Keratinocyte (primary cell): ENCODE data around the gene METTL5. TPM values are rescaled to one million over a fixed set of nuclear protein-coding genes. Genes with fewer than 3 reads are reported as not detected.

Source experiments
- DNase-seq: peaks from one replicate; pipeline ENCODE4 v3.0.0-alpha.2; 2011; ENCODE audit warnings: low read depth, missing footprints, low spot score
- FAIRE-seq: peaks from 2 replicates; lab custom pipeline; 2011; peaks lifted over from hg19 to GRCh38; lab: Jason Lieb, UNC
- H2AFZ ChIP-seq: 2 replicates; pipeline ENCODE4 v1.6.0; 2012; ENCODE audit warnings: low read length, control low read depth, inconsistent platforms; ENCODE audit not compliant: control insufficient read depth
- H3K27ac ChIP-seq: 2 replicates; pipeline ENCODE4 v1.5.1; 2011; ENCODE audit warnings: low read length; ENCODE audit not compliant: control insufficient read depth, insufficient read depth
- H3K27me3 ChIP-seq: 3 replicates; pipeline ENCODE4 v1.6.0; 2011; ENCODE audit warnings: low read length; ENCODE audit not compliant: control insufficient read depth, insufficient read depth; ENCODE audit errors: extremely low read depth
- H3K36me3 ChIP-seq, 2 experiments: 2 replicates in 1 of 2; 3 replicates in 1 of 2; pipeline ENCODE4 v1.5.1; 2011; ENCODE audit warnings: low read length in 2 of 2, mild to moderate bottlenecking in 1 of 2; ENCODE audit not compliant: control insufficient read depth in 2 of 2, insufficient read depth in 2 of 2; ENCODE audit errors: extremely low read depth in 1 of 2
- H3K4me1 ChIP-seq: 3 replicates; pipeline ENCODE4 v1.5.1; 2011; ENCODE audit warnings: low read length; ENCODE audit not compliant: control insufficient read depth, insufficient read depth; ENCODE audit errors: extremely low read depth
- H3K4me2 ChIP-seq: 3 replicates; pipeline ENCODE4 v1.6.0; 2011; ENCODE audit warnings: low read depth, low read length; ENCODE audit not compliant: control insufficient read depth, insufficient read depth; ENCODE audit errors: extremely low read depth
- H3K4me3 ChIP-seq, 3 experiments: fragments of 200-600 bp in 1 of 3; sonication (generic) in 1 of 3; 2 replicates in 2 of 3; 3 replicates in 1 of 3; pipeline ENCODE4 v1.5.1; 2011 to 2016; ENCODE audit warnings: low read length in 3 of 3, mild to moderate bottlenecking in 3 of 3, control low read depth in 2 of 3, inconsistent platforms in 1 of 3, low read depth in 1 of 3, mixed read lengths in 1 of 3, mixed run types in 1 of 3, moderate library complexity in 1 of 3; ENCODE audit not compliant: control insufficient read depth in 2 of 3, insufficient read depth in 2 of 3; ENCODE audit errors: extremely low read depth in 1 of 3
- H3K79me2 ChIP-seq: 2 replicates; pipeline ENCODE4 v1.6.0; 2012; ENCODE audit warnings: low read length; ENCODE audit not compliant: control insufficient read depth, insufficient read depth
- H3K9ac ChIP-seq: 3 replicates; pipeline ENCODE4 v1.6.0; 2011; ENCODE audit warnings: low read length; ENCODE audit not compliant: control insufficient read depth, insufficient read depth; ENCODE audit errors: extremely low read depth
- H3K9me1 ChIP-seq: 3 replicates; pipeline ENCODE4 v1.6.0; 2011; ENCODE audit warnings: low read length; ENCODE audit not compliant: control insufficient read depth, insufficient read depth; ENCODE audit errors: extremely low read depth
- H3K9me3 ChIP-seq: 2 replicates; pipeline ENCODE4 v1.5.1; 2012; ENCODE audit warnings: low read depth, low read length; ENCODE audit not compliant: control insufficient read depth
- H4K20me1 ChIP-seq: 3 replicates; pipeline ENCODE4 v1.6.0; 2011; ENCODE audit warnings: low read length; ENCODE audit not compliant: control insufficient read depth, insufficient read depth; ENCODE audit errors: extremely low read depth
- CTCF ChIP-seq, 3 experiments: IDR thresholded peaks in 1 of 3; conservative IDR thresholded peaks in 1 of 3; optimal IDR thresholded peaks in 1 of 3; 2 replicates in 2 of 3; 3 replicates in 1 of 3; pipeline versions ENCODE3 to v1.5.1; 2011; ENCODE audit warnings: low read length in 3 of 3, mild to moderate bottlenecking in 3 of 3, moderate library complexity in 2 of 3, control low read depth in 1 of 3, inconsistent platforms in 1 of 3; ENCODE audit not compliant: insufficient read depth in 2 of 3; ENCODE audit errors: extremely low read depth in 1 of 3
- EZH2 ChIP-seq: IDR thresholded peaks from one replicate; pipeline ENCODE4 v1.6.1; 2012; ENCODE audit warnings: inconsistent platforms, mild to moderate bottlenecking, low read length, moderate library complexity
- dilution Hi-C: fragments of 300-500 bp; cut with MboI; formaldehyde crosslinking; loops from one replicate; pipeline ENCODE4 v1.7.0; 2020; ENCODE audit warnings: low sequenced_read_pairs; ENCODE audit not compliant: extremely low pct_ligation_motif_present
- polyA plus RNA-seq, 5 experiments: library from polyadenylated mRNA; depleted of rRNA in 3 of 5; stranded (reverse) in 3 of 5; stranded (forward) in 1 of 5; unstranded in 1 of 5; fragments of >200 nt; gene quantifications; 1 replicate in 1 of 5; 2 replicates in 3 of 5; 3 replicates in 1 of 5; pipeline versions ENCODE4 v1.2.1 to v1.2.3, GENCODE V29; 2011 to 2012; ENCODE audit warnings: missing spikeins in 2 of 5, low read depth in 1 of 5, low replicate concordance in 1 of 5

METTL5 gene
- polyA plus RNA-seq, 1 donor (not counting 4 experiments of a cell fraction or from before 2014, with no cell fraction given) = 119 TPM

GRCh38 chr2:169834401-169834800 is 9.7 kb upstream of the METTL5 start:
- TF ChIP-seq CTCF (optimal IDR thresholded peaks at IDR 0.05 in 1 of 3, IDR thresholded peaks at IDR 0.05 in 1 of 3, conservative IDR thresholded peaks at IDR 0.05 in 1 of 3; ENCODE audit: extremely low read depth in 1 of 3, insufficient read depth in 2 of 3, low read length in 3 of 3) (no peak), EZH2 (no peak)
- no peak for FAIRE-seq
- dilution Hi-C loops = no loop called here
- Histone ChIP-seq H3K4me1 (peaks cover 3% of the 10 kb centered on the region), H3K9me3 (no peaks in the 10 kb centered on the region), H3K9ac (no peak overlapping the region), H3K4me2 (no peak overlapping the region), H3K27ac (no peak overlapping the region), H3K36me3 (no peaks in the 10 kb centered on the region), H3K79me2 (peaks cover 67% of the 10 kb centered on the region), H3K9me1 (no peaks in the 10 kb centered on the region), H2AFZ (no peak overlapping the region), H4K20me1 (no peaks in the 10 kb centered on the region), H3K4me3 (no peak overlapping the region), H3K27me3 (no peaks in the 10 kb centered on the region)
- no peak for DNase-seq

- Histone ChIP-seq H3K4me3 (peak overlapping the region; percentile 83 to 98 (median 87)), H3K4me1 (peaks cover 13% of the 10 kb centered on the region), H3K36me3 (no peaks in the 10 kb centered on the region), H3K79me2 (peaks cover 65% of the 10 kb centered on the region), H3K9me3 (no peaks in the 10 kb centered on the region), H3K27me3 (no peaks in the 10 kb centered on the region), H3K4me2 (peak overlapping the region; percentile 87), H3K27ac (peak overlapping the region; percentile 26), H3K9ac (peak overlapping the region; percentile 82), H4K20me1 (peaks cover 10% of the 10 kb centered on the region), H3K9me1 (no peaks in the 10 kb centered on the region), H2AFZ (peak overlapping the region; percentile 19)
- TF ChIP-seq EZH2 (no peak), CTCF (optimal IDR thresholded peaks at IDR 0.05 in 1 of 3, IDR thresholded peaks at IDR 0.05 in 1 of 3, conservative IDR thresholded peaks at IDR 0.05 in 1 of 3; ENCODE audit: extremely low read depth in 1 of 3, insufficient read depth in 2 of 3, low read length in 3 of 3) (no peak)
- DNase-seq (no peak), FAIRE-seq (peak; percentile 39)
- dilution Hi-C loops = no loop called here
Observed at GRCh38 chr2:169828141-169828811, 3.6 kb upstream of the METTL5 start.
